GM21737 (cell line): ENCODE data around the gene TLR5.

ENCODE experiments used
- ATAC-seq: cut with Tn5 transposase; IDR thresholded peaks from one replicate; pipeline ENCODE4 v1.9.1; 2021; ENCODE audit warnings: mild to moderate bottlenecking, moderate library complexity; ENCODE audit not compliant: unreplicated experiment

The TLR5 gene

GRCh38 chr1:223074445-223075300, 68.4 kb downstream of the TLR5 start:
- no peak for ATAC-seq

GRCh38 chr1:223068900-223069665, 74.0 kb downstream of the TLR5 start:
- no peak for ATAC-seq

- ATAC-seq, result no peak
These were observed 75.1 kb downstream of the TLR5 start for GRCh38 chr1:223067914-223068313.

- no peak for ATAC-seq
These were observed 76.6 kb downstream of the TLR5 start for GRCh38 chr1:223066415-223066814.

GRCh38 chr1:223062177-223062576, 80.9 kb downstream of the TLR5 start:
- ATAC-seq, result no peak

GRCh38 chr1:223059526-223059925, 83.5 kb downstream of the TLR5 start:
- ATAC-seq, result no peak
